ENCODE data around the gene PURB. TPM values are rescaled to one million over a fixed set of nuclear protein-coding genes. Genes with fewer than 3 reads are reported as not detected.

PURB gene
- total RNA-seq, 1 experiment from 2014 or later, result 25.2 TPM

Other genes with a start within 250 kb of the PURB start
- 137 TPM for gene ZMIZ2, start 136.7 kb downstream of the PURB start, total RNA-seq (2021; ENCODE audit: unreplicated experiment)
- gene PPIA, start 88.8 kb downstream of the PURB start, total RNA-seq (2021; ENCODE audit: unreplicated experiment), result 3,706 TPM
- gene H2AZ2, start 37.4 kb downstream of the PURB start, total RNA-seq (2021; ENCODE audit: unreplicated experiment), result 319 TPM
- gene MYO1G, start 93.5 kb upstream of the PURB start, total RNA-seq (2021; ENCODE audit: unreplicated experiment), result 0.41 TPM
- 97.1 TPM for gene CCM2, start 114.7 kb upstream of the PURB start, total RNA-seq (2021; ENCODE audit: unreplicated experiment)
- gene NACAD, start 203.4 kb upstream of the PURB start, total RNA-seq (2021; ENCODE audit: unreplicated experiment), result 5.3 TPM
- gene TBRG4, start 226.2 kb upstream of the PURB start, total RNA-seq (2021; ENCODE audit: unreplicated experiment), result 149 TPM